Neuronal stem cell (in vitro differentiated cells): ENCODE data around the gene COL5A2.

ENCODE experiments used
- DNase-seq: peaks from one replicate; pipeline ENCODE4 v3.0.0-alpha.2; 2013; ENCODE audit warnings: low spot score
- H2AFZ ChIP-seq: one replicate; pipeline ENCODE4 v1.6.1; 2013; ENCODE audit warnings: mild to moderate bottlenecking, low read length, inconsistent platforms
- H2AK5ac ChIP-seq: 2 replicates; pipeline ENCODE4 v1.6.1; 2013; ENCODE audit warnings: low read depth, mild to moderate bottlenecking, inconsistent platforms, low read length, moderate library complexity, mixed read lengths
- H2BK120ac ChIP-seq: 2 replicates; pipeline ENCODE4 v1.6.1; 2013; ENCODE audit warnings: low read depth, mild to moderate bottlenecking, inconsistent platforms, low read length, moderate library complexity, mixed read lengths
- H2BK12ac ChIP-seq: one replicate; pipeline ENCODE4 v1.6.1; 2013; ENCODE audit warnings: low read length, inconsistent platforms
- H2BK15ac ChIP-seq: 2 replicates; pipeline ENCODE4 v1.6.1; 2013; ENCODE audit warnings: mild to moderate bottlenecking, low read length, inconsistent platforms, mixed read lengths
- H2BK5ac ChIP-seq: one replicate; pipeline ENCODE4 v1.6.1; 2013; ENCODE audit warnings: inconsistent platforms, mild to moderate bottlenecking, low read length, moderate library complexity
- H3K14ac ChIP-seq: one replicate; pipeline ENCODE4 v1.6.1; 2013; ENCODE audit warnings: low read length, inconsistent platforms
- H3K18ac ChIP-seq: 2 replicates; pipeline ENCODE4 v1.6.1; 2013; ENCODE audit warnings: low read length, inconsistent platforms
- H3K23ac ChIP-seq: 2 replicates; pipeline ENCODE4 v1.6.1; 2013; ENCODE audit warnings: low read depth, mild to moderate bottlenecking, mixed read lengths, low read length, inconsistent platforms; ENCODE audit not compliant: poor library complexity
- H3K27ac ChIP-seq: replicated peaks from 3 replicates; pipeline ENCODE4 v1.5.1; 2013; ENCODE audit warnings: low read length, inconsistent platforms
- H3K27me3 ChIP-seq, 3 experiments: 2 replicates each; pipeline ENCODE4 v1.6.1; 2013; ENCODE audit warnings: low read length in 3 of 3, mild to moderate bottlenecking in 2 of 3, inconsistent platforms in 1 of 3, low read depth in 1 of 3, mixed read lengths in 1 of 3, moderate library complexity in 1 of 3; ENCODE audit not compliant: control insufficient read depth in 3 of 3, insufficient read depth in 3 of 3
- H3K36me3 ChIP-seq, 2 donors: replicated peaks in 1 of 2; 2 replicates each; pipeline ENCODE4 v1.6.1; 2013; ENCODE audit warnings: low read length in 2 of 2; ENCODE audit not compliant: control insufficient read depth in 2 of 2, insufficient read depth in 2 of 2
- H3K4ac ChIP-seq: 2 replicates; pipeline ENCODE4 v1.6.1; 2013; ENCODE audit warnings: inconsistent platforms, mild to moderate bottlenecking, low read length, moderate library complexity
- H3K4me1 ChIP-seq, 2 donors: 1 replicate in 1 of 2; 2 replicates in 1 of 2; pipeline ENCODE4 v1.6.1; 2013; ENCODE audit warnings: low read length in 2 of 2, low read depth in 1 of 2; ENCODE audit not compliant: control insufficient read depth in 2 of 2, insufficient read depth in 1 of 2
- H3K4me2 ChIP-seq: one replicate; pipeline ENCODE4 v1.6.1; 2013; ENCODE audit warnings: mild to moderate bottlenecking, low read length, inconsistent platforms; ENCODE audit not compliant: insufficient read depth, poor library complexity, severe bottlenecking
- H3K4me3 ChIP-seq, 2 donors: 2 replicates each; pipeline ENCODE4 v1.5.1; 2013; ENCODE audit warnings: low read length in 2 of 2, mild to moderate bottlenecking in 2 of 2, inconsistent platforms in 1 of 2, moderate library complexity in 1 of 2
- H3K79me1 ChIP-seq: one replicate; pipeline ENCODE4 v1.6.1; 2013; ENCODE audit warnings: low read depth, mild to moderate bottlenecking, inconsistent platforms, low read length, moderate library complexity
- H3K9ac ChIP-seq: one replicate; pipeline ENCODE4 v1.6.1; 2013; ENCODE audit warnings: mild to moderate bottlenecking, low read depth, low read length, inconsistent platforms; ENCODE audit not compliant: poor library complexity
- H3K9me3 ChIP-seq, 2 donors: replicated peaks in 1 of 2; 2 replicates each; pipeline versions ENCODE3 to v1.6.1; 2013; ENCODE audit warnings: low read length in 2 of 2, mild to moderate bottlenecking in 2 of 2, inconsistent platforms in 1 of 2, low read depth in 1 of 2, mixed read lengths in 1 of 2, moderate library complexity in 1 of 2; ENCODE audit not compliant: control insufficient read depth in 2 of 2, insufficient read depth in 1 of 2
- H4K8ac ChIP-seq: one replicate; pipeline ENCODE4 v1.6.1; 2013; ENCODE audit warnings: low read depth, mild to moderate bottlenecking, inconsistent platforms, low read length, moderate library complexity
- H4K91ac ChIP-seq: one replicate; pipeline ENCODE4 v1.6.1; 2013; ENCODE audit warnings: low read length, low read depth, mild to moderate bottlenecking, inconsistent platforms; ENCODE audit not compliant: poor library complexity
- WGBS, 2 donors: extraction: QIAGEN DNeasy Blood & Tissue Kit; methylation state at CpG; one replicate each; pipeline ENCODE4 v1.1.7; 2013; ENCODE audit warnings: missing lambda C conversion rate in 2 of 2, mixed read lengths in 1 of 2; ENCODE audit not compliant: insufficient read length in 2 of 2, insufficient replicate concordance in 1 of 2; ENCODE audit errors: extremely low coverage in 2 of 2; 5-methylcytosine and 5-hydroxymethylcytosine counted together

COL5A2 gene

DNA sequence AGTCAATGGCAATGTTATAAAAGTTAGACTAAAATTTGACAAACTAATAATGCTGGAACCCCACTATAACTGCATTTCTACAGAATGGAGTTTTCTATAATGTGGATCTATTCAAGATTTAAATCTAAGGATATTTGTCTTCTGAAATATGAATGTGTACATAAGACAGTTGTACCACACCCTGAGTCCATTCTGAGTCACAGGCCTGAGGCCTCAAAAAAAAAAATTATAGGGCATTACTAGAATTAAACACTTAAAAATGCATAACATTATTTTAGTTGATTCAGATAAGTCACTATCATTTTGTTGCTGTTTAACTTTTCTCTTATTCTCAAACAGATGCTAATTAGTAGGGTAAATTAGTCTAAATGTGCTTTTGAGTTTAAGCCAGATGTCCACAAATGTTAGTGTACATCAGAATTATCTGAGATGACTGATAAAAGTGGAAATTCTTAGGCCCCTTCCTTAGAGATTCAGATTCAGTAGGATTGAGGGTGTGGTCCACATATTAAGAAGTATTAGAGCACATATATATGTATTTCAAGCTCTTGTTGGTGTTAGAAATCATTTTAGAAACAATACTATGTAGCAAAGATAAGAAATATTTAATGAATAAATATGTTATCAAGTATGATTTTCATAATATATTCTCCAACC lies 42.4 kb upstream of the COL5A2 start:
- H3K27ac ChIP-seq = no peak overlapping the region
- H3K9me3 ChIP-seq = no peaks in the 10 kb centered on the region
- no peak overlapping the region for H3K4ac ChIP-seq
- no peak overlapping the region for H3K14ac ChIP-seq
- no peak overlapping the region for H2BK120ac ChIP-seq
- no peak overlapping the region for H2BK15ac ChIP-seq
- H3K27me3 ChIP-seq = no peaks in the 10 kb centered on the region
- no peak overlapping the region for H3K9ac ChIP-seq
- H2BK5ac ChIP-seq = no peak overlapping the region
- no peak overlapping the region for H3K18ac ChIP-seq
- peaks cover 0 to 3% of the 10 kb centered on the region in 2 donors for H3K4me1 ChIP-seq
- H2AK5ac ChIP-seq = no peak overlapping the region
- H4K91ac ChIP-seq = no peak overlapping the region
- H3K4me2 ChIP-seq = no peak overlapping the region
- no peaks in the 10 kb centered on the region for H3K36me3 ChIP-seq
- H2BK12ac ChIP-seq = no peak overlapping the region
- no peaks in the 10 kb centered on the region for H3K79me1 ChIP-seq
- no peak overlapping the region for H4K8ac ChIP-seq
- H3K23ac ChIP-seq = no peak overlapping the region
- DNase-seq = no peak
- no peak overlapping the region for H2AFZ ChIP-seq
- no peak overlapping the region for H3K4me3 ChIP-seq

DNA sequence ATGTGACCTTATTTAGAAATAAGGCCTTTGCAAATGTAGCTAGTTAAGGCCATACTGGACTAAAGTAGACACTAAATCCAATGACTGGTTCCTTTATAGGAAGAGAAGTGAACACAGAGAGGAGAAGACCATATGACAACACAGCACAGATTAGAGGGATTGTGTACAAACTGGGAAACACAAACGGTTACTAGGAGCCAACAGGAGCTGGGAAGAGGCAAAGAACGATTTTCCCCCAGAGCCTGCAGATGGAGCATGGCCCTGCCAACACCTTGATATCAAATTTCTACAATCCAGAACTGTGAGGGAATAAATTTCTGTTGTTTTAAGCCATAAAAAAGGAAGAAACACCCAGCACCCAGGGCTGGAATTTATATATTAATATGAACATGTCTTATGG lies 38.7 kb upstream of the COL5A2 start:
- peaks cover 0 to 3% of the 10 kb centered on the region in 2 donors for H3K4me1 ChIP-seq
- no peak overlapping the region for H3K27ac ChIP-seq
- H3K9me3 ChIP-seq = no peaks in the 10 kb centered on the region
- H2AFZ ChIP-seq = no peak overlapping the region
- H3K23ac ChIP-seq = no peak overlapping the region
- H3K4ac ChIP-seq = no peak overlapping the region
- no peaks in the 10 kb centered on the region for H3K27me3 ChIP-seq
- no peak overlapping the region for H4K8ac ChIP-seq
- no peaks in the 10 kb centered on the region for H3K36me3 ChIP-seq
- WGBS, 2 donors = no CpG with 5 or more reads among the region's 2 CpGs
- H3K4me2 ChIP-seq = no peak overlapping the region
- no peak overlapping the region for H2BK12ac ChIP-seq
- H2BK120ac ChIP-seq = no peak overlapping the region
- no peak overlapping the region for H2AK5ac ChIP-seq
- H3K14ac ChIP-seq = no peak overlapping the region
- H3K79me1 ChIP-seq = no peaks in the 10 kb centered on the region
- no peak overlapping the region for H3K4me3 ChIP-seq
- H3K9ac ChIP-seq = no peak overlapping the region
- no peak overlapping the region for H2BK5ac ChIP-seq
- H3K18ac ChIP-seq = no peak overlapping the region
- H4K91ac ChIP-seq = no peak overlapping the region
- DNase-seq = no peak
- H2BK15ac ChIP-seq = no peak overlapping the region

DNA sequence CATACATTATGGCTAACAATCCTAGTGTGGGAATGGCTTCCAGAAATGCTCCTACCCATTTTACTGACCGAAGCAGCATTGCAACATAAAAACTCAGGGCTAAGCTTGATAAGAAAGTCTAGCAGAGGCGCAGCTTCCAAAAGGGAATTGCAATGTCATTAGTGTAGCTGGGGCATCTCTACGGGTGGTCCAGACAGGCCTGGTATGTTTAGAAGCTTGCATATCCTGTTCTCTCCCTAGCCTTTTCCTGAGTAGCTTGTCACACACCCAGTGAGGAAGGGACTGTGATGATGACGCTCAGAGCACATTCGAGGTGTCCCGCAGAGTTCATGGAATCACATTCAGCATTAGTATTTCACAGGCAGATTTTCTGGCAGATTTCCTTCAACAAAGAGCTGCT lies 38.0 kb upstream of the COL5A2 start:
- Histone ChIP-seq H3K4me2 (no peak overlapping the region), H3K9ac (no peak overlapping the region), H2BK15ac (no peak overlapping the region), H4K91ac (no peak overlapping the region), H2BK5ac (no peak overlapping the region), H3K27ac (no peak overlapping the region), H3K79me1 (no peaks in the 10 kb centered on the region), H2AK5ac (no peak overlapping the region), H3K27me3 (no peaks in the 10 kb centered on the region), H3K14ac (no peak overlapping the region), H3K23ac (no peak overlapping the region), H3K4me1 (peaks cover 0 to 3% of the 10 kb centered on the region in 2 donors), H2BK12ac (no peak overlapping the region), H3K18ac (no peak overlapping the region), H2AFZ (peak overlapping the region; percentile 47), H3K4ac (no peak overlapping the region), H3K4me3 (no peak overlapping the region), H3K9me3 (no peaks in the 10 kb centered on the region), H4K8ac (no peak overlapping the region), H2BK120ac (no peak overlapping the region), H3K36me3 (no peaks in the 10 kb centered on the region)
- DNase-seq = no peak
- WGBS, 2 donors = no CpG with 5 or more reads among the region's 6 CpGs

DNA sequence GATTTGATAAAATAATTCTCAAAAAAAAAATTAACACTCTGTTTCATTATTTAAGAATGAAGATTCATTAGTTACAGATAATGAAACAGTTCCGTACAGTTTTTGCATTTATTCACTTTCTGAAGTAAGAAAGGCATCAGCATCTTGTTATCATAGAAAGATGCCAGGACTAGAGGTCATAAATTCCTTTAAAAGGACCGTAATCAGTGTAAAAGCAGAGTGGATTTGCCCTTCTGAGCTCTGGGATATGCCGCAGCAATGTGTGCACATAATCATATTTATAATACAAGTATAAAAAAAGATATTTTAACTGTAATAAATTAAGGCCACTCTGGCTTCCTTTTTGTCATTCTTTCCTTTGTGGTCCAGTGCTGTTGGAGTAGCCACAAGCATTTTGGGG lies 37.5 kb upstream of the COL5A2 start:
- WGBS, 2 donors = no CpG with 5 or more reads among the region's 3 CpGs
- Histone ChIP-seq H4K91ac (no peak overlapping the region), H3K9me3 (no peaks in the 10 kb centered on the region), H2BK15ac (no peak overlapping the region), H2BK12ac (no peak overlapping the region), H2AFZ (no peak overlapping the region), H3K79me1 (no peaks in the 10 kb centered on the region), H3K23ac (no peak overlapping the region), H3K4ac (no peak overlapping the region), H3K36me3 (no peaks in the 10 kb centered on the region), H4K8ac (no peak overlapping the region), H3K4me2 (no peak overlapping the region), H3K4me1 (peaks cover 0 to 3% of the 10 kb centered on the region in 2 donors), H2BK120ac (no peak overlapping the region), H3K27me3 (no peaks in the 10 kb centered on the region), H3K9ac (no peak overlapping the region), H3K27ac (no peak overlapping the region), H2AK5ac (no peak overlapping the region), H3K4me3 (no peak overlapping the region), H2BK5ac (no peak overlapping the region), H3K18ac (no peak overlapping the region), H3K14ac (no peak overlapping the region)
- DNase-seq = no peak
